BE2C (cell line): ENCODE measurements around the gene RFC1.

Experiments used
- DNase-seq: peaks from one replicate; pipeline ENCODE4 v3.0.0-alpha.2; 2020
- H3K27me3 ChIP-seq: fragments of 250-450 bp; sonication (Bioruptor Pico); 2 replicates; pipeline ENCODE4 v1.5.1; 2020; ENCODE audit warnings: mild to moderate bottlenecking
- H3K36me3 ChIP-seq: fragments of 250-450 bp; sonication (Bioruptor Pico); 2 replicates; pipeline ENCODE4 v1.5.1; 2020; ENCODE audit warnings: mild to moderate bottlenecking
- H3K4me1 ChIP-seq: fragments of 250-450 bp; sonication (Bioruptor Pico); 2 replicates; pipeline ENCODE4 v1.5.1; 2020
- H3K4me3 ChIP-seq: 2 replicates; pipeline ENCODE4 v1.5.1; 2011; ENCODE audit warnings: low read depth, low read length
- H3K9me3 ChIP-seq: fragments of 250-450 bp; sonication (Bioruptor Pico); 2 replicates; pipeline ENCODE4 v1.5.1; 2020
- CTCF ChIP-seq: IDR thresholded peaks from 2 replicates; pipeline ENCODE4 v1.5.1; 2012; ENCODE audit warnings: mild to moderate bottlenecking, low read depth, low read length

Gene RFC1

DNA sequence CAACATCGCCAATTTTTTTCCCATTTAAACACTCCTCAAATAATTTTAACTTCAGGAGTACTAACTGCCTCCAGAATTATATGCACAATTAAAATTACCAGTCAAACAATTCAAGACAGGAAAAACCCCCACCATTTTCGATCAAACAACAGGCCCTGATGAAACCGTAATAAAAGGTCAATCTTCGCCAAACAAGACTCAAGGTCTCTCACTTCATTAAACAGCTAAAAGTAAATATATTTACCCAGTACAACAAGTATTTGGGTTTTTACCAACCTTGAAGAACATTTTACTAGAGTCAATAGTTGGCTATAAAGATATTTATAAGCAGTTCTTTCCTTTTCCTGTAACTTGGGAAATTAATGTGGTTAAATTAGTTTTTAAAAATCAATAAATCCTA lies 28.3 kb downstream of the RFC1 start:
- H3K9me3 ChIP-seq = no peaks in the 10 kb centered on the region
- no peaks in the 10 kb centered on the region for H3K27me3 ChIP-seq
- no peak for DNase-seq
- peaks cover 17% of the 10 kb centered on the region for H3K36me3 ChIP-seq
- H3K4me3 ChIP-seq = no peak overlapping the region
- TF ChIP-seq CTCF = no peak
- H3K4me1 ChIP-seq = no peaks in the 10 kb centered on the region

DNA sequence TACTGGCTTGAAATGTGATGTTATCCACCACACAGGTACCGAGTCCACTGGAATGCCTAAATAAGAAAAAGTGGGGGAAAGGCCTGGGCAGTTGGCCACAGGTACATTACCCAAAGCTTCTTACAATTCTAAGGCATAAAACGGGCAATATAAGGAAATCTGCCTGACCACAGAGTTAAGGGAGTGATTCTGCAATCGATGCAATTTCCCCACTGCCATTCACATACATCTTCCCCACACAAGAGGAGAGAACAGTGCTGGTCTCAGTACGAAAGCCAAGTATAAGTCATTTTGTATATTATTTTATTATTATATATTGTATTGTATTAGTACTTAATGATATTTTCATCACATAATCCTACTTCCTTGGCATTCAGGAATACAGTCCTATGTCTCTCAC lies 30.6 kb downstream of the RFC1 start:
- no peak for DNase-seq
- no peaks in the 10 kb centered on the region for H3K4me1 ChIP-seq
- no peaks in the 10 kb centered on the region; the same call in 1 of the 2 replicates for H3K36me3 ChIP-seq
- no peaks in the 10 kb centered on the region for H3K27me3 ChIP-seq
- no peaks in the 10 kb centered on the region for H3K9me3 ChIP-seq
- TF ChIP-seq CTCF = no peak
- H3K4me3 ChIP-seq = no peak overlapping the region

DNA sequence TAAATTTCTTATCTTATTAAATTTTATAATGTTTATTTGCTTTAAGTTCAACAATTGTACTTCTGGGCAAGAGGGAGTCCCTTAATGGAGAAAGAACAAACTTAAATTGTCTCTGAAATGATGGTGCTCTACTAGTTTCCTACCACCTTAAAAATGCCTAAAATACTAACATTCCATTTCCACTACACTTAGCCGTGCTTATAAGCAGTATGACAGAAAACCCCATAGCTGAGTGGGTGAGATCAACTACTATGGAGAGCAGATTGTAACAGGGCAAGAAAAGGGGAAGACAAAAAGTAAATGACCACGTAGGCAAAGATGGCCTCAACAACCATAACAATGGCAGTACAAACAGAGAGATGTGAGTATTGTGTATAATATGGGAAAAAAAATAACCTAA lies 35.0 kb downstream of the RFC1 start:
- no peaks in the 10 kb centered on the region for H3K4me1 ChIP-seq
- H3K36me3 ChIP-seq = no peaks in the 10 kb centered on the region
- no peaks in the 10 kb centered on the region for H3K9me3 ChIP-seq
- DNase-seq = no peak
- H3K4me3 ChIP-seq = no peak overlapping the region
- no peaks in the 10 kb centered on the region for H3K27me3 ChIP-seq
- TF ChIP-seq CTCF = no peak

DNA sequence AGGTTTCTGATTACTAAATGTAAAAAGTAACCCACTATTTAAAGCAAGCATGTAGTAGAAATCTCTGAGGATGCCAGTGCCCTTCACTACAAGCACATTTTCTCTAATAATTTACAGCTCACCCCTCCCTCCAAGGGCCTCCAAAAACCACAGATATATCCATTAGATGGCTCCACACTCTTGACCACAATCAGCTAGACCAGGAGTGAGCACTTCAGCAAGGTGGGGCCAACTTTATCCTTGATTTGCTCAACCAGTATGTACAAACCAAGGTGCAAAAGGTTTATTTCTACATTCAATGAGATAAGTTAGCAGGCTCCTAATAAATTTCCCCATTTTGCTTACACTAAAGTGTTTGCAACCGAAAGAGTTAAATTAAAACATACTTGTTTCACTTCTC lies 35.8 kb downstream of the RFC1 start:
- no peaks in the 10 kb centered on the region for H3K9me3 ChIP-seq
- no peaks in the 10 kb centered on the region for H3K4me1 ChIP-seq
- no peak for TF ChIP-seq CTCF
- peaks cover 3% of the 10 kb centered on the region; the same call in 1 of the 2 replicates for H3K36me3 ChIP-seq
- no peak for DNase-seq
- no peaks in the 10 kb centered on the region for H3K27me3 ChIP-seq
- no peak overlapping the region for H3K4me3 ChIP-seq

DNA sequence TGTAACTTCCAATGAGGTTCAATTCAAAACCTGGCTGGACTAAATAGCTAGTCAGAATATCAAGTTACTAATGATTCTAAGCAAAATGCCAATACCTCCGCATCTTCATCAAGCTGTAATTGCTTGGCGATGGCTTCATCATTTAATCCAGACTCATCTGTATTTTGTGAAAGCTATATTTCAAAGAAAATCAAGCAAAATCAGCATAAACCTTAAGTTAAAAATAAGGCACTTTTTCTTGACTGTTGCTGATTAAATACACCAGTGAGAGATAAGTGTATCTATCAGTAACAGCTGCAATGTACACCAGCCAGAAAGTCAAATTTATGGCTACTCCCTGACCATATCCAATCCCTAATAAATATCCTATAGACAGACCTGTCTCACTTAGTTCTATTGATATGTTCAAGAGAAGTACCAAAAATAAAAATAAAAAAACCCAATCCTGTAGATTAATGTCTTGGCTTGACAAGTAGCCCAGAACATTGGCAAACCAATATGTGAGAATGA lies 39.6 kb downstream of the RFC1 start:
- H3K4me1 ChIP-seq = no peaks in the 10 kb centered on the region
- H3K27me3 ChIP-seq = no peaks in the 10 kb centered on the region
- no peak overlapping the region for H3K4me3 ChIP-seq
- peaks cover 8% of the 10 kb centered on the region; the same call in 1 of the 2 replicates for H3K36me3 ChIP-seq
- no peak for DNase-seq
- no peaks in the 10 kb centered on the region for H3K9me3 ChIP-seq
- TF ChIP-seq CTCF = no peak

DNA sequence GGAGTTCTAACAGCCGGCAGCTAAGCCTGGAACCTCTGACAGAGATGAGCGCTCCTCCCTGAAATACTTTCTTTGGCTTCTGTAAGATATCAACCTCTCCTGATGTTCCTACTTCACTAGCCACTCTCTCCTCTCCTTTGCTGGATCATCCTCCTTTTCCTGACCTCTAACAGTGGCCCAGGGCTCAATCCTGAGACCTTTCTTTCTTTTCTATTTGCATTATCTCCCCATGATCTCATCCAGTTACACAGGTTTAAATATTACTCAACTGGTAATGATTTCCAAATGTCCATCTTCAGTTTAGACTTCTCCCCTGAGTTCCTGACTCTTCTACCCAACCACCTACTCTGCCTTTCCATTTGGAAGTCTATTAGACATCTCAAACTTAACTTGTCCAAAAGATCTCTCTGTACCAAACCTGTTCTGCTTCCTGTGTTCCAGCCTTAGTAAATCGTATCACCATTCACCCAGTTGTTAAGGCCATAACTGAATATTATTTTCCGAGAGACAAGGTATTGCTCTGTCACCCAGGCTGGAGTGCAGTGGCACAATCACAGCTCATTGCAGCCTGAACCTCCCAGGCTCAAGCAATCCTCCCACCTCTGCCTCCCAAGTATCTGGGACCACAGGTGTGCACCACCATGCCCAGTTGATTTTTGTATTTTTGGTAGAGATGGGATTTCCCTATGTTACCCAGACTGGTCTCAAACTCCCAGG lies 41.1 kb downstream of the RFC1 start:
- Histone ChIP-seq H3K4me1 (no peaks in the 10 kb centered on the region), H3K9me3 (no peaks in the 10 kb centered on the region), H3K4me3 (no peak overlapping the region), H3K27me3 (no peaks in the 10 kb centered on the region), H3K36me3 (peaks cover 15% of the 10 kb centered on the region)
- TF ChIP-seq CTCF = no peak
- DNase-seq = no peak
